B cell (primary cell): ENCODE results near the gene ALDH4A1.

Source experiments
- CTCF ChIP-seq: fragments of 200-600 bp; IDR thresholded peaks from one replicate; pipeline ENCODE4 v1.8.0; 2022; ENCODE audit warnings: antibody characterized with exemption, mild to moderate bottlenecking
- EZH2 ChIP-seq: IDR thresholded peaks from 2 replicates; pipeline ENCODE4 v1.6.1; 2012; ENCODE audit warnings: borderline replicate concordance, low read depth, mild to moderate bottlenecking, moderate library complexity, low read length; ENCODE audit not compliant: insufficient read depth, poor library complexity, severe bottlenecking

GRCh38 chr1:18938008-18938706, 35.8 kb upstream of the ALDH4A1 start:
- TF ChIP-seq CTCF (no peak), EZH2 (no peak)
